HG03460 (cell line): ENCODE measurements around the gene BLOC1S3.

Experiments used
- ATAC-seq: cut with Tn5 transposase; IDR thresholded peaks from one replicate; pipeline ENCODE4 v1.9.1; 2021; ENCODE audit not compliant: unreplicated experiment

The BLOC1S3 gene

GRCh38 chr19:45179072-45179891 lies 698 bp downstream of the BLOC1S3 start:
- ATAC-seq = no peak

- ATAC-seq = no peak
Measured at GRCh38 chr19:45179892-45180370, 1.3 kb downstream of the BLOC1S3 start.

GRCh38 chr19:45180936-45181335 lies 2.4 kb downstream of the BLOC1S3 start:
- no peak for ATAC-seq

- no peak for ATAC-seq
Measured at GRCh38 chr19:45182758-45183157, 4.2 kb downstream of the BLOC1S3 start.

GRCh38 chr19:45184115-45184514 lies 5.5 kb downstream of the BLOC1S3 start:
- no peak for ATAC-seq

GRCh38 chr19:45186509-45187334 lies 8.1 kb downstream of the BLOC1S3 start:
- ATAC-seq = no peak

GRCh38 chr19:45187421-45188100 lies 9.0 kb downstream of the BLOC1S3 start:
- no peak for ATAC-seq

GRCh38 chr19:45189971-45190370 lies 11.4 kb downstream of the BLOC1S3 start:
- no peak for ATAC-seq

GRCh38 chr19:45191375-45191774 lies 12.8 kb downstream of the BLOC1S3 start:
- ATAC-seq = no peak

- no peak for ATAC-seq
Measured at GRCh38 chr19:45195764-45196163, 17.2 kb downstream of the BLOC1S3 start.

GRCh38 chr19:45200568-45200967 lies 22.0 kb downstream of the BLOC1S3 start:
- no peak for ATAC-seq

- no peak for ATAC-seq
Measured at GRCh38 chr19:45202637-45203036, 24.1 kb downstream of the BLOC1S3 start.

GRCh38 chr19:45205810-45206209 lies 27.2 kb downstream of the BLOC1S3 start:
- no peak for ATAC-seq

GRCh38 chr19:45206328-45206727 lies 27.7 kb downstream of the BLOC1S3 start:
- no peak for ATAC-seq

GRCh38 chr19:45211751-45212381 lies 33.3 kb downstream of the BLOC1S3 start:
- no peak for ATAC-seq

GRCh38 chr19:45213031-45213430 lies 34.4 kb downstream of the BLOC1S3 start:
- no peak for ATAC-seq

- ATAC-seq = no peak
Measured at GRCh38 chr19:45215391-45216191, 37.0 kb downstream of the BLOC1S3 start.

- no peak for ATAC-seq
Measured at GRCh38 chr19:45216667-45217066, 38.1 kb downstream of the BLOC1S3 start.

GRCh38 chr19:45217193-45217956 lies 38.8 kb downstream of the BLOC1S3 start:
- ATAC-seq = no peak
